Measurements from ENCODE around the gene SLC17A9.

Gene SLC17A9

GRCh38 chr20:62931464-62931863, 21.0 kb upstream of the SLC17A9 start:
- Histone ChIP-seq H3K27ac (no peak overlapping the region), H3K9me3 (ENCODE audit: low read depth, low read length) (no peaks in the 10 kb centered on the region), H3K36me3 (ENCODE audit: insufficient read depth, low read length) (peaks cover 37% of the 10 kb centered on the region), H3K9ac (ENCODE audit: insufficient read length) (no peak overlapping the region), H3K4me3 (no peak overlapping the region)
- TF ChIP-seq FOXP2 (optimal IDR thresholded peaks at IDR 0.05; ENCODE audit: control extremely low read depth, extremely low read length, insufficient read depth) (no peak), EZH2 (IDR thresholded peaks at IDR 0.05) (no peak), POLR2AphosphoS5 (IDR thresholded peaks at IDR 0.05; ENCODE audit: borderline replicate concordance, low read depth, low read length) (no peak)
- DNase-seq (ENCODE audit: low read depth, low spot score), result no peak

GRCh38 chr20:62933966-62934365, 18.5 kb upstream of the SLC17A9 start:
- Histone ChIP-seq H3K36me3 (ENCODE audit: insufficient read depth, low read length) (peaks cover 37% of the 10 kb centered on the region), H3K9ac (ENCODE audit: insufficient read length) (no peak overlapping the region), H3K27ac (no peak overlapping the region), H3K4me3 (no peak overlapping the region), H3K9me3 (ENCODE audit: low read depth, low read length) (no peaks in the 10 kb centered on the region)
- no peak for DNase-seq (ENCODE audit: low read depth, low spot score)
- TF ChIP-seq EZH2 (IDR thresholded peaks at IDR 0.05) (no peak), POLR2AphosphoS5 (IDR thresholded peaks at IDR 0.05; ENCODE audit: borderline replicate concordance, low read depth, low read length) (no peak), FOXP2 (optimal IDR thresholded peaks at IDR 0.05; ENCODE audit: control extremely low read depth, extremely low read length, insufficient read depth) (no peak)

GRCh38 chr20:62935204-62935967, 17.1 kb upstream of the SLC17A9 start:
- Histone ChIP-seq H3K9ac (ENCODE audit: insufficient read length) (peak overlapping the region; percentile 45), H3K27ac (peak overlapping the region; percentile 34; the same call in 1 of the 2 replicates), H3K36me3 (ENCODE audit: insufficient read depth, low read length) (peaks cover 37% of the 10 kb centered on the region), H3K9me3 (ENCODE audit: low read depth, low read length) (no peaks in the 10 kb centered on the region), H3K4me3 (peak overlapping the region; percentile 85)
- no peak for DNase-seq (ENCODE audit: low read depth, low spot score)
- TF ChIP-seq POLR2AphosphoS5 (IDR thresholded peaks at IDR 0.05; ENCODE audit: borderline replicate concordance, low read depth, low read length), result no peak
- no peak for TF ChIP-seq FOXP2 (optimal IDR thresholded peaks at IDR 0.05; ENCODE audit: control extremely low read depth, extremely low read length, insufficient read depth)

GRCh38 chr20:62935968-62936585, 16.4 kb upstream of the SLC17A9 start:
- Histone ChIP-seq H3K4me3 (peak overlapping the region; percentile 85), H3K27ac (no peak overlapping the region), H3K36me3 (ENCODE audit: insufficient read depth, low read length) (peaks cover 37% of the 10 kb centered on the region), H3K9me3 (ENCODE audit: low read depth, low read length) (no peaks in the 10 kb centered on the region), H3K9ac (ENCODE audit: insufficient read length) (peak overlapping the region; percentile 45)
- no peak for DNase-seq (ENCODE audit: low read depth, low spot score)
- no peak for TF ChIP-seq POLR2AphosphoS5 (IDR thresholded peaks at IDR 0.05; ENCODE audit: borderline replicate concordance, low read depth, low read length)
- no peak for TF ChIP-seq EZH2 (IDR thresholded peaks at IDR 0.05)
- TF ChIP-seq FOXP2 (optimal IDR thresholded peaks at IDR 0.05; ENCODE audit: control extremely low read depth, extremely low read length, insufficient read depth), result no peak

- peak; percentile 66 for DNase-seq (ENCODE audit: low read depth, low spot score)
- H3K27ac ChIP-seq, result peak overlapping the region; percentile 83
- H3K4me3 ChIP-seq, result peak overlapping the region; percentile 85
- peak overlapping the region; percentile 97 for H3K9ac ChIP-seq (ENCODE audit: insufficient read length)
- no peaks in the 10 kb centered on the region for H3K9me3 ChIP-seq (ENCODE audit: low read depth, low read length)
- peak; percentile 96 for TF ChIP-seq POLR2AphosphoS5 (IDR thresholded peaks at IDR 0.05; ENCODE audit: borderline replicate concordance, low read depth, low read length)
- TF ChIP-seq FOXP2 (optimal IDR thresholded peaks at IDR 0.05; ENCODE audit: control extremely low read depth, extremely low read length, insufficient read depth), result no peak
- H3K36me3 ChIP-seq (ENCODE audit: insufficient read depth, low read length), result peaks cover 41% of the 10 kb centered on the region
Observed at GRCh38 chr20:62937268-62938104, 15.0 kb upstream of the SLC17A9 start.

- Histone ChIP-seq H3K9ac (ENCODE audit: insufficient read length) (peak within 1 kb of the TSS; percentile 97), H3K27ac (peak within 1 kb of the TSS; percentile 83), H3K4me3 (peak within 1 kb of the TSS; percentile 94), H3K9me3 (ENCODE audit: low read depth, low read length) (no peaks in the 10 kb centered on the region), H3K36me3 (ENCODE audit: insufficient read depth, low read length) (peaks cover 43% of the 10 kb centered on the region)
- no peak for TF ChIP-seq POLR2AphosphoS5 (IDR thresholded peaks at IDR 0.05; ENCODE audit: borderline replicate concordance, low read depth, low read length)
- no peak for TF ChIP-seq FOXP2 (optimal IDR thresholded peaks at IDR 0.05; ENCODE audit: control extremely low read depth, extremely low read length, insufficient read depth)
- TF ChIP-seq EZH2 (IDR thresholded peaks at IDR 0.05), result no peak
- DNase-seq (ENCODE audit: low read depth, low spot score), result no peak
Observed at GRCh38 chr20:62938105-62938888, 14.2 kb upstream of the SLC17A9 start, which contains the start of gene GID8. GID8 (plus strand) TSS chr20:62938147; CDS start chr20:62941503, 3,356 bp downstream.

- H3K9ac ChIP-seq (ENCODE audit: insufficient read length), result peak overlapping the region; percentile 47
- no peak overlapping the region for H3K4me3 ChIP-seq
- H3K9me3 ChIP-seq (ENCODE audit: low read depth, low read length), result no peaks in the 10 kb centered on the region
- H3K36me3 ChIP-seq (ENCODE audit: insufficient read depth, low read length), result peaks cover 41% of the 10 kb centered on the region
- no peak overlapping the region for H3K27ac ChIP-seq
- DNase-seq (ENCODE audit: low read depth, low spot score), result no peak
- TF ChIP-seq EZH2 (IDR thresholded peaks at IDR 0.05), result no peak
- TF ChIP-seq POLR2AphosphoS5 (IDR thresholded peaks at IDR 0.05; ENCODE audit: borderline replicate concordance, low read depth, low read length), result no peak
- TF ChIP-seq FOXP2 (optimal IDR thresholded peaks at IDR 0.05; ENCODE audit: control extremely low read depth, extremely low read length, insufficient read depth), result no peak
Observed at GRCh38 chr20:62940875-62941274, 11.6 kb upstream of the SLC17A9 start.

All from SK-N-MC (cell line).